22Rv1 (cell line): ENCODE data around the gene RHOG.

Source experiments
- H3K27ac ChIP-seq: fragments of 450-650 bp; 2 replicates; pipeline ENCODE4 v1.5.1; 2017
- CTCF ChIP-seq: fragments of 450-650 bp; IDR thresholded peaks from 2 replicates; pipeline ENCODE4 v1.5.1; 2017; ENCODE audit warnings: mild to moderate bottlenecking
- ZFX ChIP-seq: fragments of 450-650 bp; IDR thresholded peaks from 2 replicates; pipeline ENCODE4 v1.6.1; 2017; ENCODE audit warnings: antibody characterized with exemption, borderline replicate concordance

The RHOG gene

GRCh38 chr11:3808861-3809623 lies 31.7 kb downstream of the RHOG start:
- H3K27ac ChIP-seq: peak overlapping the region; percentile 77
- TF ChIP-seq CTCF (peak; percentile 69), ZFX (no peak)

GRCh38 chr11:3807909-3808860 lies 32.6 kb downstream of the RHOG start, which contains the start of gene PGAP2:
Gene PGAP2, plus strand, starts transcription at chr11:3808560. Its CDS starts 2,700 bp downstream, at chr11:3811260.
- peak within 1 kb of the TSS; percentile 77 for H3K27ac ChIP-seq
- TF ChIP-seq ZFX (no peak), CTCF (peak; percentile 84)

DNA sequence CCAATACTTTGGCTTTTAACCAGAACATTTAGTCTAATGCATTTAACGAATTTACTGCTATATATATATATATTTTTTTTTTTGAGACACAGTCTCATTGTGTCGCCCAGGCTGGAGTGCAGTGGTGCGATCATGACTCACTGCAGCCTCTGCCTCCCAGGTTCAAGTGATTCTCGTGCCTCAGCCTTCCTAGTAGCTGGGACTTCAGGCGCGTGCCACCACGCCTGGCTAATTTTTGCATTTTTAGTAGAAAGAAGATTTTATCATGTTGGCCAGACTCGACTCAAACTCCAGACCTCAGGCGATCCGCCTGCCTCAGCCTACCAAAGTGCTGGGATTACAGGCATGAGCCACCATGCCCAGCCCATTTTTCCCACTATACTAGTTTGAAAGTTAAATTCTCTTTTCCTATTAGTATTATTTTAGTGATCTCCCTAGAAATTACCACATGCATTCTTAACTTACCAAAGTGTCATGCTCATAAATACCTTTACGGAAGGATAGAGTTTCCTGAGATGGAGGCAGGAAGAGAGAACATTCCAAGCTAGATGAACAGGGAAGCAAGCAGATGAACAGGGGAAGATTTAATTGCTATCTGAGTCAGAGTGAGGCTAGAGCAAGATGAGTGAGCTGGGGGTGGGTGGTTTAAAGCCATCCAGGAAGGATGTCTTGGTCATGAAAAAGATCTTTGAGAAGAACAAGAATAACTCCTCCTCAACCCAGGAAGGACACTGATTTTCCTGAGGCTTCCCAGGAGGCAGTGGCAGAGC lies 36.8 kb downstream of the RHOG start:
- no peak for TF ChIP-seq CTCF
- TF ChIP-seq ZFX: no peak
- no peak overlapping the region for H3K27ac ChIP-seq

DNA sequence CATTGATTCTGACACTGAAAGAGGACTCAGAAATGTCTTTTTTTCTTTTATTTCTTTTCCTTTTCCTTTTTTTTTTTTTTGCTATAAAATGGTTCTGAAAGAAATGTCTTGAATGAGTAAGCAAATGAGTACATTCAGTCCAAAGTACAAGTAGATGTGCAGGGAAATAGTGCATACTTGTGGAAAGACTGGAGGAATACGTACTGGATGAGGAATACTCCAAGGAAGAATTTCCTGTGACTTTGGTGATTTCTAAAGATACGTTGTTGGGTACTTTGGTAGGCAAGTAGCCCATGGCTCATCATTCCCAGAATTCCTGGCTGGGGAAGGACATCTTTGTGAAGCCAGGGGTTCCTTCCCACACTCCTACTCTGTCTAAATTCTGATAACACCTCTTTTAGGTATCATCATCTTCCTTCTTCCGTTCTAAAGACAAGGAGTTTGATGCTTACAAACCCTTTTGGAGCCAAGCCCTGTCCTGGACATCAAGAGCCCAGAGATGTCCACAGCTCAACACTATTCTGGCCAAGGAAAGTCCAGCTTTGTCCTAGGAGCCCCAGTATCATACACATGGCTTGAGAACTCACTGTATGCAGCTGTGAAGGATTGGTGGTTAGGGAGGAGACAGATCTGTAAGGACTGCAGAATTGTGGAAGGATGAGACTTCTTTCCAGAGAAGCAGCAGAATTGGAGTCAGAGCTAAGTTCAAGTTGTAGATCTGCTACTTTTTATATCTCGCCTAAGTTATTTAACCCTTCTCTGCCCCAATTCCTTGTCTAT lies 38.6 kb downstream of the RHOG start:
- H3K27ac ChIP-seq: no peak overlapping the region
- TF ChIP-seq CTCF (no peak), ZFX (no peak)

DNA sequence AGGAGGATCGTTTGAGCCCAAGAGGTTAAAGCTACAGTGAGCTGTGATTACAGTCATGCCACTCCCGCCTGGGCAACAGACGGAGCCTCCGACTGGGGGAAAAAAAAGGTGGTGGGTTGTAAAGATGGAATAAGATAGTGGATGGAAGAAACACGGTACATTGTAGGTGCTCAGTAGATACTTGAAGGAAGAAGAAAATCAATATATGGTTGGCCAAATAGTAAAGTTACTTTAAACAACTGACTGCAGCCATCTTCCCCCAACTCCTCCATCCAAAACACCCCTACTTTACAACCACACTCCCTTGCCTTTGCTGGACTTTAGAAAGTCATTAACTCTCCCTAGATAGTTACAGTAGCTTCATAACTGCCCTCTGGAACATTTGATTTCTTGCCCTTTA lies 40.9 kb downstream of the RHOG start:
- TF ChIP-seq ZFX: no peak
- no peak for TF ChIP-seq CTCF
- H3K27ac ChIP-seq: no peak overlapping the region

- no peak for TF ChIP-seq CTCF
- no peak for TF ChIP-seq ZFX
- H3K27ac ChIP-seq: peak overlapping the region; percentile 90
Observed at GRCh38 chr11:3799143-3799542, 41.6 kb downstream of the RHOG start.
